ENCODE data around the gene CHD1L.

Gene CHD1L

DNA sequence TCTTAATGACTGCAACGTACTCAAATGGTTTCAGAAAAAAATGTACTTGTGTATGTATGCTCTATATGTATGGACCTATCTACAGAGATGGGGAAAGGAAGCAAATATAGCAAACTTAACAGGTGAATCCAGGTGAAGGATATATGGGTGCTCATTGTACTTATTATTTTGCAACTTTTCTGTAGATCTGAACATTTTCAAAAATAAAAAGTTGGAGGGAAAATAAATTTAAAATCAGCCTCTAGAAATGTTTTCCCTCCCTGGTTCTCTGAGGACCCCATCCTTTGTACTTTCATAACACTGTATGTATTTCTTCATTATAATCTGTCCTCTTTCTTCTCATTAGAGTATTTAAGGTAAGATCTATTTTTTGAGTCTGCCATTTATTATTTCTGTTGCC lies 35.3 kb upstream of the CHD1L start:
- ChIA-PET CTCF (no interaction called here), POLR2A (no interaction called here)
- no peak overlapping the region for H3K4me3 ChIP-seq (ENCODE audit: low read depth, low read length)
- no peak for DNase-seq (ENCODE audit: low read depth, low spot score)
- TF ChIP-seq, protein P1, sequence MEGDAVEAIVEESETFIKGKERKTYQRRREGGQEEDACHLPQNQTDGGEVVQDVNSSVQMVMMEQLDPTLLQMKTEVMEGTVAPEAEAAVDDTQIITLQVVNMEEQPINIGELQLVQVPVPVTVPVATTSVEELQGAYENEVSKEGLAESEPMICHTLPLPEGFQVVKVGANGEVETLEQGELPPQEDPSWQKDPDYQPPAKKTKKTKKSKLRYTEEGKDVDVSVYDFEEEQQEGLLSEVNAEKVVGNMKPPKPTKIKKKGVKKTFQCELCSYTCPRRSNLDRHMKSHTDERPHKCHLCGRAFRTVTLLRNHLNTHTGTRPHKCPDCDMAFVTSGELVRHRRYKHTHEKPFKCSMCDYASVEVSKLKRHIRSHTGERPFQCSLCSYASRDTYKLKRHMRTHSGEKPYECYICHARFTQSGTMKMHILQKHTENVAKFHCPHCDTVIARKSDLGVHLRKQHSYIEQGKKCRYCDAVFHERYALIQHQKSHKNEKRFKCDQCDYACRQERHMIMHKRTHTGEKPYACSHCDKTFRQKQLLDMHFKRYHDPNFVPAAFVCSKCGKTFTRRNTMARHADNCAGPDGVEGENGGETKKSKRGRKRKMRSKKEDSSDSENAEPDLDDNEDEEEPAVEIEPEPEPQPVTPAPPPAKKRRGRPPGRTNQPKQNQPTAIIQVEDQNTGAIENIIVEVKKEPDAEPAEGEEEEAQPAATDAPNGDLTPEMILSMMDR (IDR thresholded peaks at IDR 0.05; ENCODE audit: insufficient read depth, low read length, missing control alignments), result no peak

DNA sequence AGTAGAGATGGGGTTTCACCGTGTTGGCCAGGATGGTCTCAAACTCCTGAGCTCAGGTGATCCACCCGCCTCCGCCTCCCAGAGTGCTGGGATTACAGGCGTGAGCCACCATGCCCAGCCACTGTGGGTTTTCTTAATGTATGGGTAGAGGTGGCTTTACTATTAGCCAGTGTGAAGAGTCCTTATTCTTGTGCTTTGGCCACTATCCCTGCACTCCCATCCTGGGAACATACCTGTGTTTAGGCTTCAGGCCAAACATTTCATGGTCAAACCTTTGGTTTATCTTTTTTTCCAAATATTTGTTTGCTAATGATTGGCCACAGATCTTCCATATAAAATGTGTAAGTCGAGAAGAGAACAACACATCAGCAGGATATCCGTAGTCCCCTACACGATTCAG lies 33.9 kb upstream of the CHD1L start:
- no peak overlapping the region for H3K4me3 ChIP-seq (ENCODE audit: low read depth, low read length)
- ChIA-PET CTCF (no interaction called here), POLR2A (no interaction called here)
- no peak for DNase-seq (ENCODE audit: low read depth, low spot score)
- TF ChIP-seq, protein P1 (IDR thresholded peaks at IDR 0.05; ENCODE audit: insufficient read depth, low read length, missing control alignments), result no peak

DNA sequence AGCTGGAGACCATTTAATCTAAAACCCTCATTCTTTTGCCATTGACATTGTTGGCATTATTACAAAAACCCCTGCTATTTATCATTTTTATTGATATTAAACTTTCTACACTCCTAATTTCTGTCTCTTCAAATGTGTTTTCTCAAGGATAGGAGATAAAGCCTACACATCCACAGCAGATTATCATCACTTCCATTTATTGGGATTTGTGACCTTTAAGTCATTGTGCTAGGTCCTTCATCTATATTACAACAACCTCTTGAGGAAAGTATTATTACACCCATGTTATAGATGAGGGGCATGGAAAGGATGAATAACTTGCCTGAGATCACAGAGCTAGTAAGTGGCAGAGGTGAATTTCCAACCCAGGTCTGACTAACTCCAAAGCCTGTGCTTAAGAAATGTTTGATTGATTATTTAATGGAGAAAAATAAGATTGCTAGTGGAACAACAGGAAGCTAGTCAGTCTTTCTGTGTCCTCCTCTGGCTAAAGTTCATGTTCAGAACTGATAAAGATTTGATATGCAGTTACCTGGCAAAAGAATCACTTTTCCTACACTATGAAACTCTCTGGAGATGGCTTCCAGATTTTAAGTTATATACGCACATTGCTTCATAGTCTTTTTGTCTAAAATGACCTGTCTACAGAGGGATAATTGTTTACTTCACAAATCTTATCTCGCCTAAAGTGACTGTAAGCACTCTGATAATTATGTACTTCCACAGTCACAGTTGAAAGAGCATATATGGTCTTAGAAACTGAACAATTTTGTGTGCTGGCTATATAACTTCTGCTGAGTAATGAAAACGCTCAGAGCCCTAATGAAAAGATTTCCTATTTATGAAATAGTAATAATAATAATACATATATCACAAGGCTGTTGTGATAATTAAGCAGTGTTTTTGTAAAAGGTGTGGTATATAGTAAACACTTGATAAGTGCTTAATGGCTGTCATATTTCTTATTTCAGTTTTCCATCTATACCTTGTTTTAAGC lies 32.4 kb upstream of the CHD1L start:
- H3K4me3 ChIP-seq (ENCODE audit: low read depth, low read length), result no peak overlapping the region
- ChIA-PET CTCF (interaction anchor here (1.0 kb wide), 1 partner anchor 34 kb away, joined by 4 read pairs; no protein-coding TSS in a partner anchor), POLR2A (no interaction called here)
- no peak for DNase-seq (ENCODE audit: low read depth, low spot score)
- TF ChIP-seq, protein P1 (IDR thresholded peaks at IDR 0.05; ENCODE audit: insufficient read depth, low read length, missing control alignments), result no peak

DNA sequence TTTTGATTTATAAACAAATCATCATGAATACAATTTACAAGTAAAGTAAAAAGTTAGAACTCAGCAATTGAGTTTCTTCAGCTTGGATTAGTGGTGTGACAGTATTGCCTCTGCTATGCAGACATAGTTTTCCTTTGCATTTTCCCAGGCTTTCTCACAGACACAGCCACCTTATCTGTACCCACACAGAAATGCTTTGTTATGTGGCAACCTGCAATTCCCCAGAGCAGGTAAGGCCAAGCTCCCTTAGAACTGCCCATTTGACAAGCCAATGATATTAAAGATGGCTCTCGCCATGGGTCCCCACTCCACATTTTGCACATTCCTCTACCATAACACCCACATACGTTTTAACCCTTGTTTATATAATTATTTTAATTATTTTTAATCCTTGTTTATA lies 31.5 kb upstream of the CHD1L start:
- POLR2A ChIA-PET, result no interaction called here
- TF ChIP-seq, protein P1 (IDR thresholded peaks at IDR 0.05; ENCODE audit: insufficient read depth, low read length, missing control alignments), result no peak
- no peak overlapping the region for H3K4me3 ChIP-seq (ENCODE audit: low read depth, low read length)
- no peak for DNase-seq (ENCODE audit: low read depth, low spot score)
- CTCF ChIA-PET, result interaction anchor here (1.0 kb wide), 1 partner anchor 33 kb away, joined by 4 read pairs; no protein-coding TSS in a partner anchor

GRCh38 chr1:147211577-147211976 lies 30.9 kb upstream of the CHD1L start:
- no peak for DNase-seq (ENCODE audit: low read depth, low spot score)
- TF ChIP-seq, protein P1 (IDR thresholded peaks at IDR 0.05; ENCODE audit: insufficient read depth, low read length, missing control alignments), result no peak
- H3K4me3 ChIP-seq (ENCODE audit: low read depth, low read length), result no peak overlapping the region
- CTCF ChIA-PET, result no interaction called here
- POLR2A ChIA-PET, result no interaction called here

DNA sequence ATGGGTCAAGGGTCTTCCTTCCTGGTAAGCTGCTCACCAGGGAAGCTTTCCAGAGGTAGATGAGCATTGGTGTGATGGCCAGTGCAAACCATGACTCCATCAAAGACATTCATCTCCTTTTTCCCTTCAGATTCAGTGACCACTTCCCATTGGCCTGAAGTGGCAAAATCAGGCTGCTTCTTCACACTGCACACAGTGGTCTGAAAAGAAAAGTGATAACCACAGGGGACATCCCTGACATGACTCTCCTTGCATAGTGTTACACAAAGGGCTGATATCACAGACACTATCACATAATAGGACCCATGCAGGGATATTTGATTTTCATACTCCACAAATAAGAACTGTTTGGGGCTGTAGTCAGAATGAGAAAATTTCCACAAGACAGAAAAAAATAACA lies 29.2 kb upstream of the CHD1L start:
- CTCF ChIA-PET, result interaction anchor here (1.3 kb wide), 1 partner anchor 29 kb away, joined by 3 read pairs; no protein-coding TSS in a partner anchor
- H3K4me3 ChIP-seq (ENCODE audit: low read depth, low read length), result no peak overlapping the region
- POLR2A ChIA-PET, result no interaction called here
- TF ChIP-seq, protein P1 (IDR thresholded peaks at IDR 0.05; ENCODE audit: insufficient read depth, low read length, missing control alignments), result no peak
- DNase-seq (ENCODE audit: low read depth, low spot score), result no peak

All from AG04449 (cell line).